ENCODE measurements around the gene ST3GAL6.

Gene ST3GAL6

GRCh38 chr3:98772022-98772421 is 8.9 kb downstream of the ST3GAL6 start:
- TF ChIP-seq POLR2AphosphoS5 (IDR thresholded peaks at IDR 0.05; ENCODE audit: low read depth) (no peak), SPI1 (IDR thresholded peaks at IDR 0.05; ENCODE audit: borderline replicate concordance, low read depth) (no peak), CTCF (IDR thresholded peaks at IDR 0.05; ENCODE audit: insufficient read depth, low read length) (no peak), REST (IDR thresholded peaks at IDR 0.05; ENCODE audit: insufficient replicate concordance, low read depth) (no peak)
- Histone ChIP-seq H3K4me3 (replicated peaks; ENCODE audit: insufficient read depth, low read length) (no peak overlapping the region), H3K27me3 (ENCODE audit: insufficient read depth, poor library complexity, severe bottlenecking) (no peaks in the 10 kb centered on the region), H3K27ac (replicated peaks) (no peak overlapping the region)
- no peak for DNase-seq (ENCODE audit: low read depth in 1 of 2, low spot score in 1 of 2)

GRCh38 chr3:98775459-98776139 is 12.5 kb downstream of the ST3GAL6 start:
- no peaks in the 10 kb centered on the region for H3K27me3 ChIP-seq (ENCODE audit: insufficient read depth, poor library complexity, severe bottlenecking)

More at GRCh38 chr3:98775459-98776139, 12.5 kb downstream of the ST3GAL6 start:
- Histone ChIP-seq H3K4me3 (replicated peaks; ENCODE audit: insufficient read depth, low read length) (no peak overlapping the region), H3K27ac (replicated peaks) (no peak overlapping the region)
- TF ChIP-seq SPI1 (IDR thresholded peaks at IDR 0.05; ENCODE audit: borderline replicate concordance, low read depth) (no peak), REST (IDR thresholded peaks at IDR 0.05; ENCODE audit: insufficient replicate concordance, low read depth) (no peak), CTCF (IDR thresholded peaks at IDR 0.05; ENCODE audit: insufficient read depth, low read length) (no peak), POLR2AphosphoS5 (IDR thresholded peaks at IDR 0.05; ENCODE audit: low read depth) (no peak), GABPA (IDR thresholded peaks at IDR 0.05; ENCODE audit: low read depth) (no peak)
- no peak for DNase-seq (ENCODE audit: low read depth in 1 of 2, low spot score in 1 of 2)

Measured in HL-60 (cell line).